Measurements from ENCODE around the gene NUDT3. TPM values are rescaled to one million over a fixed set of nuclear protein-coding genes. Genes with fewer than 3 reads are reported as not detected.
A peak's percentile ranks its signal among the peaks of the same experiment; 100 is the strongest.

The NUDT3 gene
- total and polyA plus RNA-seq, 9 of the 15 experiments (the other 6 are each of a cell fraction or from before 2014, with no cell fraction given), result 5.4 to 81.2 (median 56.4) TPM

GRCh38 chr6:34236443-34237315 lies 155.8 kb downstream of the NUDT3 start, which contains the start of gene HMGA1 (continued):
- TF ChIP-seq ZNF655 (CRISPR knock-in tag; IDR thresholded peaks at IDR 0.05), result peak; percentile 86; the same call in 1 of the 2 replicates
- peak; percentile 76 for TF ChIP-seq MYC (IDR thresholded peaks at IDR 0.05; ENCODE audit: low read depth, low read length)
- TF ChIP-seq MYC (CRISPR knock-in tag; IDR thresholded peaks at IDR 0.05; ENCODE audit: borderline replicate concordance, low read depth), result no peak
- TF ChIP-seq ZNF449 (CRISPR knock-in tag; IDR thresholded peaks at IDR 0.05), result no peak
- TF ChIP-seq ELK3 (CRISPR knock-in tag; IDR thresholded peaks at IDR 0.05), result no peak
- TF ChIP-seq FIP1L1 (IDR thresholded peaks at IDR 0.05; ENCODE audit: low read depth, low read length, poor library complexity, severe bottlenecking), result peak; percentile 98
- peak; percentile 83 for TF ChIP-seq SMAD4 (CRISPR knock-in tag; conservative IDR thresholded peaks at IDR 0.05)
- peak; percentile 85 for TF ChIP-seq ZBTB2 (IDR thresholded peaks at IDR 0.05)
- TF ChIP-seq PML (IDR thresholded peaks at IDR 0.05; ENCODE audit: low read length), result peak; percentile 96
- TF ChIP-seq NEUROD1 (IDR thresholded peaks at IDR 0.05; ENCODE audit: borderline replicate concordance, low read depth, low read length, partially characterized antibody), result peak; percentile 71
- no peak for TF ChIP-seq SPI1 (IDR thresholded peaks at IDR 0.05; ENCODE audit: borderline replicate concordance, low read depth, low read length)
- peak; percentile 97 for TF ChIP-seq SMAD1 (IDR thresholded peaks at IDR 0.05; ENCODE audit: low read depth, low read length, partially characterized antibody)
- peak; percentile 78 for TF ChIP-seq PBX2 (CRISPR knock-in tag; IDR thresholded peaks at IDR 0.05; ENCODE audit: low read depth)
- no peak; the same call in 1 of the 2 replicates for TF ChIP-seq PBX2 (tag; conservative IDR thresholded peaks at IDR 0.05; ENCODE audit: low read depth)
- TF ChIP-seq HMGN3 (IDR thresholded peaks at IDR 0.05; ENCODE audit: borderline replicate concordance, extremely low read depth, insufficient read length, low read depth, low read length), result peak; percentile 98
- TF ChIP-seq ZNF764 (CRISPR knock-in tag; IDR thresholded peaks at IDR 0.05; ENCODE audit: low read depth), result no peak
- no peak for TF ChIP-seq NUFIP1 (IDR thresholded peaks at IDR 0.05; ENCODE audit: partially characterized antibody)
- peak; percentile 99 for TF ChIP-seq MTA3 (IDR thresholded peaks at IDR 0.05; ENCODE audit: borderline replicate concordance)
